Measurements from ENCODE around the gene PYURF. TPM values are rescaled to one million over a fixed set of nuclear protein-coding genes. Genes with fewer than 3 reads are reported as not detected.
"Not testable (repeated sequence)": the region's sequence is repeated elsewhere in the genome, so short reads cannot be mapped to it uniquely, and the experiment has no call there.

PYURF gene
- polyA plus RNA-seq (2012; ENCODE audit: low read depth, missing spikeins) = 56.1 TPM

DNA sequence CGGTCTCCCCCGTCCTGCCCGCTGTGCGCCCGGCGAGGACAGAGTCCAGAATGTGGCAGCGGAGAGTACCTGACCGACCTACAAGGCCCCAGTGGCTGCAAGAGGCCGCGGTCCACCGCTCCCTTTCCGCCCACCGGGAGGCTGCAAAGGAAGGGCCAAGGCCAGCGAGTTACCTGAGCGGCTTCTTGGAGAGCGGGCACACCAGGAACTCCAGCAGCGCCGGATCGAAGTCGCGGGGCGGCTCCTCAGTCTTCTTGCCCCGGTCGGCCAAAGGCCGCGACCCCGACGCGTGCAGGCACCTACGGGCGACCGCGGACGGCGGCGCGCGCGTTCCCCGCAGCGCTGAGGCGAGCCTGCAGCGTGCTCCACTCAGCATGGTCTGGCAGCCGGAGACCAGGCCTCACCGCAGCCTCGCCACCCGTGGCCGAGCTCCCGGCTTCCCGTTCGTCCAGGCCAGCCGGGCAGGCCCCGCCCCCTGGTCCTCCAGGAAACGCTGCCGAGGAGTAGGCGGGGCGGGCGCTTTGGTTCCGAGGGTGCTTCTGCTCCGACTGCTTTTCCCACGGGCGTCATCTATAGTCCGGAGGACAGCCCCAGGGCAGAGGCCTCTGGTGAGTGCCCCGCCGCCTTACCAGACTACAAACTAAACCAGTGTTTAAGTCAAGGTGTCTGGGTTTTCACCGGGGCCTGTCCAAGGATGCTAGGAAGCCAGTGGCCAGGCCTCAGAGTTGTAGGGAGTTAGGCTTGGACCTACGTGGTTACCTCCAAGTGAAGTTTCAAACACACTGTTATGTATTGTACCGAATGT lies at the start of gene PYURF:
Gene PYURF (minus strand): TSS at position 452 of the 805 bp plus-strand sequence. CDS start 76 bp downstream, at position 376.
- FAIRE-seq (peak; percentile 70), DNase-seq (ENCODE audit: insufficient read length, low spot score) (peak; percentile 60)
- TF ChIP-seq POU2F2 (IDR thresholded peaks at IDR 0.05; ENCODE audit: low read depth, low read length) (0 out of 2 replicates have a peak, but pooled peaks have one; percentile 31), POLR2AphosphoS5 (IDR thresholded peaks at IDR 0.05; ENCODE audit: low read depth, low read length) (peak; percentile 75), POLR2A (IDR thresholded peaks at IDR 0.05; ENCODE audit: low read depth, low read length) (peak; percentile 76), PAX5 (IDR thresholded peaks at IDR 0.05; ENCODE audit: insufficient read depth, low read length, severe bottlenecking) (no peak), TAF1 (IDR thresholded peaks at IDR 0.05; ENCODE audit: low read depth, low read length) (peak; percentile 24), SPI1 (IDR thresholded peaks at IDR 0.05; ENCODE audit: low read depth, low read length) (no peak)

DNA sequence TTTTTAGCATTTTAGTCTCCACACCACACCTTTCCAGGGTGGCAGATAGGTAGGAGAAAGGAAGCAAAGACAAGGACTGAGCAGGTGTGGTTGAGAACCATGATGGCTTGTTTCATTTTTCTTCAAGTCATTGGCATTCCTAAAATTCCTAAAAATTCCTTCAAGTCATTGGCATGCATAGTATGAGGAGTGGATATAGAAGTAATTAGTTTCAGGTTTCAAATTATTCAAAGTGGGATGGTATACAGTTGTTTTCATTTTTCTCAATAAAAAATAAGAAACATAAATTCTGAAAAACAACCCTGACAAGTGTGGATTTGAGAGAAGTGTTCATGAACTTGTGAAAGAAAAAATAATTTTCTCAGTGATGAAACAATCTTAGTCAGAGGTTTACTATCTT lies 46.4 kb upstream of the PYURF start:
- no peak for FAIRE-seq
- TF ChIP-seq TAF1 (IDR thresholded peaks at IDR 0.05; ENCODE audit: low read depth, low read length) = no peak
- TF ChIP-seq POLR2AphosphoS5 (IDR thresholded peaks at IDR 0.05; ENCODE audit: low read depth, low read length) = no peak
- TF ChIP-seq POU2F2 (IDR thresholded peaks at IDR 0.05; ENCODE audit: low read depth, low read length) = no peak
- TF ChIP-seq SPI1 (IDR thresholded peaks at IDR 0.05; ENCODE audit: low read depth, low read length) = no peak
- TF ChIP-seq POLR2A (IDR thresholded peaks at IDR 0.05; ENCODE audit: low read depth, low read length) = no peak
- TF ChIP-seq PAX5 (IDR thresholded peaks at IDR 0.05; ENCODE audit: insufficient read depth, low read length, severe bottlenecking) = no peak
- DNase-seq (ENCODE audit: insufficient read length, low spot score) = no peak

DNA sequence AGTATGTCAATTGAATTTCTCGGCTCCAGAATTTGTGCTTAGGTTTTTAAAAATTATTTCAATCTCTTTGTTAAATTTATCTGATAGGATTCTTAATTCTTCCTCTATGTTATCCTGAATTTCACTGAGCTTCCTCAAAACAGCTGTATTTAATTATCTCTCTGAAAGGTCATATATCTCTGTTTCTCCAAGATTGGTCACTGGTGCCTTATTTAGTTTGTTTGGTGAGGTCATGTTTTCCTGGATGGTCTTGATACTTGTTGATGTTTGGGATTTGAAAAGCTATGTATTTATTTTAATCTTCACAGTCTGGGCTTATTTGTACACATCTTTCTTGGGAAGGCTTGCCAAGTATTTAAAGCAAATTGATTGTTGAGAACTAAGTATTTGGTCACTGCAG lies 44.0 kb upstream of the PYURF start:
- no peak for FAIRE-seq
- DNase-seq (ENCODE audit: insufficient read length, low spot score) = no peak
- TF ChIP-seq POLR2A (IDR thresholded peaks at IDR 0.05; ENCODE audit: low read depth, low read length) = no peak
- no peak for TF ChIP-seq PAX5 (IDR thresholded peaks at IDR 0.05; ENCODE audit: insufficient read depth, low read length, severe bottlenecking)
- TF ChIP-seq POLR2AphosphoS5 (IDR thresholded peaks at IDR 0.05; ENCODE audit: low read depth, low read length) = no peak
- no peak for TF ChIP-seq TAF1 (IDR thresholded peaks at IDR 0.05; ENCODE audit: low read depth, low read length)
- TF ChIP-seq SPI1 (IDR thresholded peaks at IDR 0.05; ENCODE audit: low read depth, low read length) = no peak
- TF ChIP-seq POU2F2 (IDR thresholded peaks at IDR 0.05; ENCODE audit: low read depth, low read length) = no peak

- FAIRE-seq (no peak), DNase-seq (ENCODE audit: insufficient read length, low spot score) (no peak)
- TF ChIP-seq POLR2A (IDR thresholded peaks at IDR 0.05; ENCODE audit: low read depth, low read length) (no peak), POU2F2 (IDR thresholded peaks at IDR 0.05; ENCODE audit: low read depth, low read length) (no peak), TAF1 (IDR thresholded peaks at IDR 0.05; ENCODE audit: low read depth, low read length) (no peak), PAX5 (IDR thresholded peaks at IDR 0.05; ENCODE audit: insufficient read depth, low read length, severe bottlenecking) (no peak), SPI1 (IDR thresholded peaks at IDR 0.05; ENCODE audit: low read depth, low read length) (no peak), POLR2AphosphoS5 (IDR thresholded peaks at IDR 0.05; ENCODE audit: low read depth, low read length) (no peak)
Observed at GRCh38 chr4:88549815-88550214, 26.2 kb upstream of the PYURF start.

- not testable (repeated sequence) for DNase-seq (ENCODE audit: insufficient read length, low spot score)
- FAIRE-seq = peak; percentile 89
Observed at GRCh38 chr4:88539322-88540068, 15.9 kb upstream of the PYURF start.

DNA sequence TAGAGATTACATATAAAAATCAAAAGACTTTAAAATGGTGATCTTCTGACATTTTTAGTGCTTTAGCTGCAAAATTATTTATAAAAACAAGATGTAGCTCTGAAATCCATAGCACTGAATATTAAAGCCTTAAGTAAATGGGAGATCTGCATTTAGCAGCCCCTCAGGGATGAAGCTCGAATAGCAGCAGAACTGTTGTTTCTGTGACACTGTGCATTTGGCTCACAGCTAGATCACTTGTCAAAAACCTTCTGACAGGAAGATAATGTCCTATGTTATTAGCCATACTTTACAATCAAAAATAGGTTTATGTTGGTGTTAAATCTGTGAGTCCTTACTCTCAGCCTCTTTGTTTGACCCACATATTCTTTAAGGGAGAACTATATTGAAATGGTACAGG lies 14.1 kb upstream of the PYURF start:
- TF ChIP-seq SPI1 (IDR thresholded peaks at IDR 0.05; ENCODE audit: low read depth, low read length) (no peak), PAX5 (IDR thresholded peaks at IDR 0.05; ENCODE audit: insufficient read depth, low read length, severe bottlenecking) (no peak), POLR2A (IDR thresholded peaks at IDR 0.05; ENCODE audit: low read depth, low read length) (no peak), POU2F2 (IDR thresholded peaks at IDR 0.05; ENCODE audit: low read depth, low read length) (no peak), POLR2AphosphoS5 (IDR thresholded peaks at IDR 0.05; ENCODE audit: low read depth, low read length) (no peak), TAF1 (IDR thresholded peaks at IDR 0.05; ENCODE audit: low read depth, low read length) (no peak)
- DNase-seq (ENCODE audit: insufficient read length, low spot score) (no peak), FAIRE-seq (no peak)

GRCh38 chr4:88535090-88535755 lies 11.6 kb upstream of the PYURF start:
- FAIRE-seq (no peak), DNase-seq (ENCODE audit: insufficient read length, low spot score) (no peak)
- TF ChIP-seq SPI1 (IDR thresholded peaks at IDR 0.05; ENCODE audit: low read depth, low read length) (no peak), POLR2A (IDR thresholded peaks at IDR 0.05; ENCODE audit: low read depth, low read length) (no peak), PAX5 (IDR thresholded peaks at IDR 0.05; ENCODE audit: insufficient read depth, low read length, severe bottlenecking) (no peak), TAF1 (IDR thresholded peaks at IDR 0.05; ENCODE audit: low read depth, low read length) (no peak), POLR2AphosphoS5 (IDR thresholded peaks at IDR 0.05; ENCODE audit: low read depth, low read length) (no peak), POU2F2 (IDR thresholded peaks at IDR 0.05; ENCODE audit: low read depth, low read length) (no peak)

GRCh38 chr4:88533937-88534750 lies 10.6 kb upstream of the PYURF start:
- DNase-seq (ENCODE audit: insufficient read length, low spot score) (no peak), FAIRE-seq (no peak)
- TF ChIP-seq SPI1 (IDR thresholded peaks at IDR 0.05; ENCODE audit: low read depth, low read length) (no peak), TAF1 (IDR thresholded peaks at IDR 0.05; ENCODE audit: low read depth, low read length) (no peak), POLR2AphosphoS5 (IDR thresholded peaks at IDR 0.05; ENCODE audit: low read depth, low read length) (no peak), PAX5 (IDR thresholded peaks at IDR 0.05; ENCODE audit: insufficient read depth, low read length, severe bottlenecking) (no peak), POU2F2 (IDR thresholded peaks at IDR 0.05; ENCODE audit: low read depth, low read length) (no peak), POLR2A (IDR thresholded peaks at IDR 0.05; ENCODE audit: low read depth, low read length) (no peak)
